ENCODE results near the gene DCP1B. TPM values are rescaled to one million over a fixed set of nuclear protein-coding genes. Genes with fewer than 3 reads are reported as not detected.

Gene DCP1B
- total RNA-seq, 1 donor from 2014 or later = 3.7 TPM

DNA sequence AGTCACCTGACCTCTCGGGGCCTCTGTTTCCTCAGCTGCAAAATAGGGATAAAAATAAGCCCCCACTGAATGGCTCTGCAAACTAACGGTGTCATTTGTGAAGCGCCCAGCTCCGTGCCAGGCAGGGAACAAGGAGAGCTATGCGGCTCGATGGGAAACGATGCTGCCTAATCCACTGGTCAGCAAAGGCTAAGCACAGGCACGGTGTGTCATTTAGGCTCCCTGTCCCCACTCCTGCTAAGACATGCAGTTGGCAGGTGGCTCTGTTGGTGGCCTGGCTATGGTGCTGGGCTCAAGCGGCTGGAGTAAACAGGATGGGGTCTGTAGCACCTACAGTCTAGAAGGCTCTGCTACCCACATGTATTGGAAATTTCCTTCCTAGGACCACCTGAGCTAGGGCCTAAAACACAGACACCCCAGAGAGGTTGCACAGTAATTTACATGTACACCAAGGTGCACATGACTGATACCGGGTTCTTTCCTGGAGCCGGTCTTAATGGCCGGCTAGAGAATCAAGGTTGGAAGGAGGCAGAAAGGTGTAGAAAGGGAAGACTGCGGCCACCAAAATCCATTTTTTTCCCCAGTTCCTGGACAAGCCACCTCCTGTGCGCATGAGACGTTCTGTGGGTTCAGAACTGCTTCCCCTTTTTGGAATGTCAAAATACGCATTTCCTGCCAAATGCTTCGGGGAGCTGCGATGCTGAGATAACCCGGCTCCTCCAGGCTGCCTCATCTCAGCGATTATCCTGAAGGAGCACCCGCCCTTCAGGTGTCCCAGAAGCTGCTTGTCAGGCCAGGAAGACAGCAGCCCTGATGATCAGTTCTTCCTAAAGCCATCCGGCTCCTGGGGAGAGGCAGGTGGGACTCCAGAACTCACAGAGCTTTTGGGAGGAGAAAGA is 86.8 kb downstream of the DCP1B start:
- Histone ChIP-seq H3K27me3 (ENCODE audit: control insufficient read depth in 3 of 3, insufficient read depth in 3 of 3, low read length in 3 of 3) (peaks cover 0 to 3% (median 2%) of the 10 kb centered on the region in 3 donors), H3K36me3 (ENCODE audit: control insufficient read depth in 3 of 3, insufficient read depth in 3 of 3, low read length in 3 of 3) (no peaks in the 10 kb centered on the region), H3K27ac (ENCODE audit: low read depth, low read length) (no peak overlapping the region), H3K4me3 (ENCODE audit: low read length in 3 of 3) (peak overlapping the region in 2 of 3 donors; percentile 13 to 22), H3K9ac (ENCODE audit: low read depth in 1 of 3, low read length in 3 of 3) (no peak overlapping the region), H3K9me3 (ENCODE audit: control insufficient read depth in 3 of 3, low read length in 3 of 3) (no peaks in the 10 kb centered on the region), H3K4me1 (ENCODE audit: control insufficient read depth in 3 of 3, insufficient read depth in 3 of 3, low read length in 3 of 3) (peaks cover 23 to 41% (median 30%) of the 10 kb centered on the region in 3 donors)

- no peak overlapping the region for H3K27ac ChIP-seq (ENCODE audit: low read depth, low read length)
- peaks cover 0 to 3% (median 0%) of the 10 kb centered on the region in 3 donors for H3K27me3 ChIP-seq (ENCODE audit: control insufficient read depth in 3 of 3, insufficient read depth in 3 of 3, low read length in 3 of 3)
- H3K4me1 ChIP-seq (ENCODE audit: control insufficient read depth in 3 of 3, insufficient read depth in 3 of 3, low read length in 3 of 3) = peaks cover 31 to 49% (median 38%) of the 10 kb centered on the region in 3 donors
- H3K4me3 ChIP-seq (ENCODE audit: low read length in 3 of 3) = no peak overlapping the region
- no peaks in the 10 kb centered on the region for H3K9me3 ChIP-seq (ENCODE audit: control insufficient read depth in 3 of 3, low read length in 3 of 3)
- H3K36me3 ChIP-seq (ENCODE audit: control insufficient read depth in 3 of 3, insufficient read depth in 3 of 3, low read length in 3 of 3) = no peaks in the 10 kb centered on the region
- peak overlapping the region in 1 of 3 donors; percentile 8 for H3K9ac ChIP-seq (ENCODE audit: low read depth in 1 of 3, low read length in 3 of 3)
Observed at GRCh38 chr12:1916371-1917171, 87.7 kb downstream of the DCP1B start.

GRCh38 chr12:1915082-1915968 is 88.9 kb downstream of the DCP1B start:
- H3K36me3 ChIP-seq (ENCODE audit: control insufficient read depth in 3 of 3, insufficient read depth in 3 of 3, low read length in 3 of 3) = no peaks in the 10 kb centered on the region
- peak overlapping the region in 1 of 3 donors; percentile 8 for H3K9ac ChIP-seq (ENCODE audit: low read depth in 1 of 3, low read length in 3 of 3)
- no peak overlapping the region for H3K4me3 ChIP-seq (ENCODE audit: low read length in 3 of 3)
- H3K4me1 ChIP-seq (ENCODE audit: control insufficient read depth in 3 of 3, insufficient read depth in 3 of 3, low read length in 3 of 3) = peaks cover 35 to 55% (median 43%) of the 10 kb centered on the region in 3 donors
- H3K9me3 ChIP-seq (ENCODE audit: control insufficient read depth in 3 of 3, low read length in 3 of 3) = no peaks in the 10 kb centered on the region
- peaks cover 0 to 3% (median 0%) of the 10 kb centered on the region in 3 donors for H3K27me3 ChIP-seq (ENCODE audit: control insufficient read depth in 3 of 3, insufficient read depth in 3 of 3, low read length in 3 of 3)
- H3K27ac ChIP-seq (ENCODE audit: low read depth, low read length) = no peak overlapping the region

DNA sequence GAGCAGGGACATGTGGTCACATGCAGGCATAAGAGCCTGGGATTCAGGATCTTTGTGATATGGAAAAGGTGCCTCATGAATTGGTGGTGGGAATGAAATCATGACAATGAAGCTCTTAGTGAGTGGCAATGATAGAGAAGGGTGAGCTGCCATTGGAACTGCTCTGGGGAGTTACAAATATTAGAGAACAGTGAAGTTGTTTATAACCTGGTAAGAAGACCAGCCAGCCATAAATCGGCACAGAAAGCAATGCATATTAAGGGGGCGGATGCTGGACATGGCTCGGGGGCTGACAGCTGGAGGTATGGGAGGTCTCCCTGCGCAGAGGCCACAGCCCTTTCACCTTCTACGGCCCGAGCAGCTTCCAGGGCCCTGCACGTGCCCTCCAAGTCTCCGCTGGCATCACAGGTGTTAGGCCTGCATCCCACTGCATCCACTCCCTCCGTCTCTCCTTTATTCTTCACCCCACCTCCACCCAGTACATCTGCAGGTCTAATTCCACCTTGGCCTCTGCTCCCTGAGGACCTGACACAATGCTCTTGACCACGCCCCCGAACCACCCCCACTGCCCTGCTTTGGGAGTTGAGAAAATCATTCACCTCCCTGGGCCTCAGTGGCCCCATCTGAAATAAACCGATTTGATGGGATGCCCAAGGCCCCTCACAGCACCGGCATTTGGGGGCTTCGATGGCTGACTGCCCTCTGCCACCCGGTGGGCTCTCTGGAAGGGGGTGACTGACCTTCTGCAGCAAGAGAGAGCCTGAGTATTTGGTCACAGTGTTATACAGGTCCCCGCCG is 89.9 kb downstream of the DCP1B start:
- no peak overlapping the region for H3K4me3 ChIP-seq (ENCODE audit: low read length in 3 of 3)
- H3K4me1 ChIP-seq (ENCODE audit: control insufficient read depth in 3 of 3, insufficient read depth in 3 of 3, low read length in 3 of 3) = peaks cover 35 to 53% (median 42%) of the 10 kb centered on the region in 3 donors
- H3K9me3 ChIP-seq (ENCODE audit: control insufficient read depth in 3 of 3, low read length in 3 of 3) = no peaks in the 10 kb centered on the region
- no peaks in the 10 kb centered on the region for H3K36me3 ChIP-seq (ENCODE audit: control insufficient read depth in 3 of 3, insufficient read depth in 3 of 3, low read length in 3 of 3)
- H3K9ac ChIP-seq (ENCODE audit: low read depth in 1 of 3, low read length in 3 of 3) = no peak overlapping the region
- H3K27me3 ChIP-seq (ENCODE audit: control insufficient read depth in 3 of 3, insufficient read depth in 3 of 3, low read length in 3 of 3) = peaks cover 0 to 3% (median 3%) of the 10 kb centered on the region in 3 donors
- no peak overlapping the region for H3K27ac ChIP-seq (ENCODE audit: low read depth, low read length)

DNA sequence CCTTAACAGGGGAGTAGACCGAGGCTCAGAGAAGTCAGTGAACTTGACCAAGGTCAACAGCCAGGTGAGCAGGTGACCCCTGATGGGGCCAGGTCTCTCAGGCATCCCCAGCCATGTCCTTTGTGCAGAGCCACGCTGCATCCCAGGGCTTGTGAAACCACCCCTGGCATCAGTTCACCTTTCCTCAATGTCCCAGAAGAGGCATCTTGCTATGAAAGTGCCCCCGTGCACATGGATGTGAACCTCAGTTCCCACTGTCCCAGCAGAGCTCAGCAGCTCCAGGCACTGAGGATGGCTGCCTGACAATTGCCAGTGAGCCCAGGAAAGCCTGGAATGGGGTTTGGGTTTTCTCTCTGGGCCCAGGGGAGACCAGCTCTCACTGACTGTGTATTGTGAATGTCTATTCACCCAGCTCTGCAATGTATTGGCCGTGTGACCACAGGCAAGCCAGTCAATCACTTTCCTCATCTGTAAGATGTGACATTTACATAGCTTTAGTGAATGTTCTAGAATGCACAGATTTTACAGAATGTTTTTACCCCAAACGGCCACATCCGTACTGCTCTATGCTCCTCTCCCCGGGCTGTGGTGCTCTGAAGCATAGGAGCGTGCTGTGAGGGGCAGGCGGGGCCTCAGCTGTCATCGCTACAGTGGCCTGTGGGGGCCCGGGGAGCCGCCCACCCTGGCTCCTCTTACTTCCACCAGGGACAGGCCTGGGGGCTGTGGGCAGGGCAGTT is 90.7 kb downstream of the DCP1B start:
- Histone ChIP-seq H3K4me3 (ENCODE audit: low read length in 3 of 3) (no peak overlapping the region), H3K9me3 (ENCODE audit: control insufficient read depth in 3 of 3, low read length in 3 of 3) (no peaks in the 10 kb centered on the region)

DNA sequence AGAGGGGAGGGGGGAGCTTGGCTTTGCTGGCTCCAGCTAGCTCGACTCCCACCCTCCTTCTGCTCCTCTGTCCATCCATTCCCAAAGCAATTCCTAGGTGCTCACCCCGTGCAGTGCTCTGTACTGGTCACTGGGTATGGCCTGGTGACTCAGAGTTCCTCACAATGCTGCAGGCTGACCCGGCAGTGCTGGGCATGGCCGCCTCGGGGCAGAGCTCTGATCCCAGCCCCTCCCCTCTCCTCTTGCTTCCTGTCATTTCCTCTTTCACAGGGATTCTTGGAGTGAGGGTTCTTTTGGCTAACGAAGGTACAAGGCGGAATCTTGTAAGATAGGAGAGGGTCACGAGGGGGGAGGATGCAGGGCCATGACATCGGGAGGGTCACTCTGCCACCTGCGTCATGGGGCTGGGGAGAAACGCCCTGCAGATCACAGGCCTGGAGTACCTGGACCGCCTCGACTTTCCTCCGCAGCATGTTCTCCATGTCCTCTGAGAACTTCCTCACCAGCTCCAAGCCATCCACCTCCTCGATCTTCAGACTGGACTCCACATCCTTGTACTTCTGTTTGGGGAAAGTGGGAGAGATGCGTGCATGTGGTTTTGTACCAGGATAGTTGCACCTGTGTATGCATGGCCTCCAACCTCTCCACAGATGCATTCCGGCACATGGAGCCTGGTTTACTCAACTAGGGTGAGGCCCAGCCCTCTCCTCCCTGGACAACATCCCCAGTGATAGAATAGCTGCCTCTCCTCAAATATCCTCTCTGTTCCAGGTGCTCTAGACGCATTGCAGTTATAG is 91.5 kb downstream of the DCP1B start:
- peak overlapping the region; percentile 74 for H3K27ac ChIP-seq (ENCODE audit: low read depth, low read length)
- no peak overlapping the region for H3K9ac ChIP-seq (ENCODE audit: low read depth in 1 of 3, low read length in 3 of 3)
- H3K36me3 ChIP-seq (ENCODE audit: control insufficient read depth in 3 of 3, insufficient read depth in 3 of 3, low read length in 3 of 3) = no peaks in the 10 kb centered on the region
- H3K27me3 ChIP-seq (ENCODE audit: control insufficient read depth in 3 of 3, insufficient read depth in 3 of 3, low read length in 3 of 3) = peaks cover 0 to 7% (median 0%) of the 10 kb centered on the region in 3 donors
- H3K4me1 ChIP-seq (ENCODE audit: control insufficient read depth in 3 of 3, insufficient read depth in 3 of 3, low read length in 3 of 3) = peaks cover 22 to 40% (median 28%) of the 10 kb centered on the region in 3 donors
- H3K4me3 ChIP-seq (ENCODE audit: low read length in 3 of 3) = no peak overlapping the region
- H3K9me3 ChIP-seq (ENCODE audit: control insufficient read depth in 3 of 3, low read length in 3 of 3) = no peaks in the 10 kb centered on the region

More for the DNA sequence above, 90.7 kb downstream of the DCP1B start:
- Histone ChIP-seq H3K27me3 (ENCODE audit: control insufficient read depth in 3 of 3, insufficient read depth in 3 of 3, low read length in 3 of 3) (peaks cover 0 to 3% (median 3%) of the 10 kb centered on the region in 3 donors), H3K9ac (ENCODE audit: low read depth in 1 of 3, low read length in 3 of 3) (no peak overlapping the region), H3K36me3 (ENCODE audit: control insufficient read depth in 3 of 3, insufficient read depth in 3 of 3, low read length in 3 of 3) (no peaks in the 10 kb centered on the region), H3K27ac (ENCODE audit: low read depth, low read length) (no peak overlapping the region), H3K4me1 (ENCODE audit: control insufficient read depth in 3 of 3, insufficient read depth in 3 of 3, low read length in 3 of 3) (peaks cover 29 to 46% (median 35%) of the 10 kb centered on the region in 3 donors)

GRCh38 chr12:1911598-1912575 is 92.4 kb downstream of the DCP1B start:
- peak overlapping the region; percentile 74 for H3K27ac ChIP-seq (ENCODE audit: low read depth, low read length)
- H3K27me3 ChIP-seq (ENCODE audit: control insufficient read depth in 3 of 3, insufficient read depth in 3 of 3, low read length in 3 of 3) = peaks cover 0 to 7% (median 0%) of the 10 kb centered on the region in 3 donors
- peaks cover 23 to 40% (median 28%) of the 10 kb centered on the region in 3 donors for H3K4me1 ChIP-seq (ENCODE audit: control insufficient read depth in 3 of 3, insufficient read depth in 3 of 3, low read length in 3 of 3)
- no peaks in the 10 kb centered on the region for H3K36me3 ChIP-seq (ENCODE audit: control insufficient read depth in 3 of 3, insufficient read depth in 3 of 3, low read length in 3 of 3)
- peak overlapping the region; percentile 63 to 83 (median 64) for H3K9ac ChIP-seq (ENCODE audit: low read depth in 1 of 3, low read length in 3 of 3)
- peak overlapping the region in 2 of 3 donors; percentile 21 to 41 for H3K4me3 ChIP-seq (ENCODE audit: low read length in 3 of 3)
- no peaks in the 10 kb centered on the region for H3K9me3 ChIP-seq (ENCODE audit: control insufficient read depth in 3 of 3, low read length in 3 of 3)

Measured in skeletal muscle tissue (tissue), 4 donors.